Keratinocyte (primary cell): Measurements from ENCODE around the gene CORO7. TPM values are rescaled to one million over a fixed set of nuclear protein-coding genes. Genes with fewer than 3 reads are reported as not detected.

ENCODE experiments used
- DNase-seq: peaks from one replicate; pipeline ENCODE4 v3.0.0-alpha.2; 2011; ENCODE audit warnings: low read depth, missing footprints, low spot score
- FAIRE-seq: peaks from 2 replicates; lab custom pipeline; 2011; peaks lifted over from hg19 to GRCh38; lab: Jason Lieb, UNC
- H2AFZ ChIP-seq: 2 replicates; pipeline ENCODE4 v1.6.0; 2012; ENCODE audit warnings: low read length, control low read depth, inconsistent platforms; ENCODE audit not compliant: control insufficient read depth
- H3K27ac ChIP-seq: 2 replicates; pipeline ENCODE4 v1.5.1; 2011; ENCODE audit warnings: low read length; ENCODE audit not compliant: control insufficient read depth, insufficient read depth
- H3K27me3 ChIP-seq: 3 replicates; pipeline ENCODE4 v1.6.0; 2011; ENCODE audit warnings: low read length; ENCODE audit not compliant: control insufficient read depth, insufficient read depth; ENCODE audit errors: extremely low read depth
- H3K36me3 ChIP-seq, 2 experiments: 2 replicates in 1 of 2; 3 replicates in 1 of 2; pipeline ENCODE4 v1.5.1; 2011; ENCODE audit warnings: low read length in 2 of 2, mild to moderate bottlenecking in 1 of 2; ENCODE audit not compliant: control insufficient read depth in 2 of 2, insufficient read depth in 2 of 2; ENCODE audit errors: extremely low read depth in 1 of 2
- H3K4me1 ChIP-seq: 3 replicates; pipeline ENCODE4 v1.5.1; 2011; ENCODE audit warnings: low read length; ENCODE audit not compliant: control insufficient read depth, insufficient read depth; ENCODE audit errors: extremely low read depth
- H3K4me2 ChIP-seq: 3 replicates; pipeline ENCODE4 v1.6.0; 2011; ENCODE audit warnings: low read depth, low read length; ENCODE audit not compliant: control insufficient read depth, insufficient read depth; ENCODE audit errors: extremely low read depth
- H3K4me3 ChIP-seq, 3 experiments: fragments of 200-600 bp in 1 of 3; sonication (generic) in 1 of 3; 2 replicates in 2 of 3; 3 replicates in 1 of 3; pipeline ENCODE4 v1.5.1; 2011 to 2016; ENCODE audit warnings: low read length in 3 of 3, mild to moderate bottlenecking in 3 of 3, control low read depth in 2 of 3, inconsistent platforms in 1 of 3, low read depth in 1 of 3, mixed read lengths in 1 of 3, mixed run types in 1 of 3, moderate library complexity in 1 of 3; ENCODE audit not compliant: control insufficient read depth in 2 of 3, insufficient read depth in 2 of 3; ENCODE audit errors: extremely low read depth in 1 of 3
- H3K79me2 ChIP-seq: 2 replicates; pipeline ENCODE4 v1.6.0; 2012; ENCODE audit warnings: low read length; ENCODE audit not compliant: control insufficient read depth, insufficient read depth
- H3K9ac ChIP-seq: 3 replicates; pipeline ENCODE4 v1.6.0; 2011; ENCODE audit warnings: low read length; ENCODE audit not compliant: control insufficient read depth, insufficient read depth; ENCODE audit errors: extremely low read depth
- H3K9me1 ChIP-seq: 3 replicates; pipeline ENCODE4 v1.6.0; 2011; ENCODE audit warnings: low read length; ENCODE audit not compliant: control insufficient read depth, insufficient read depth; ENCODE audit errors: extremely low read depth
- H3K9me3 ChIP-seq: 2 replicates; pipeline ENCODE4 v1.5.1; 2012; ENCODE audit warnings: low read depth, low read length; ENCODE audit not compliant: control insufficient read depth
- H4K20me1 ChIP-seq: 3 replicates; pipeline ENCODE4 v1.6.0; 2011; ENCODE audit warnings: low read length; ENCODE audit not compliant: control insufficient read depth, insufficient read depth; ENCODE audit errors: extremely low read depth
- CTCF ChIP-seq, 3 experiments: IDR thresholded peaks in 1 of 3; conservative IDR thresholded peaks in 1 of 3; optimal IDR thresholded peaks in 1 of 3; 2 replicates in 2 of 3; 3 replicates in 1 of 3; pipeline versions ENCODE3 to v1.5.1; 2011; ENCODE audit warnings: low read length in 3 of 3, mild to moderate bottlenecking in 3 of 3, moderate library complexity in 2 of 3, control low read depth in 1 of 3, inconsistent platforms in 1 of 3; ENCODE audit not compliant: insufficient read depth in 2 of 3; ENCODE audit errors: extremely low read depth in 1 of 3
- EZH2 ChIP-seq: IDR thresholded peaks from one replicate; pipeline ENCODE4 v1.6.1; 2012; ENCODE audit warnings: inconsistent platforms, mild to moderate bottlenecking, low read length, moderate library complexity
- dilution Hi-C: fragments of 300-500 bp; cut with MboI; formaldehyde crosslinking; loops from one replicate; pipeline ENCODE4 v1.7.0; 2020; ENCODE audit warnings: low sequenced_read_pairs; ENCODE audit not compliant: extremely low pct_ligation_motif_present
- polyA plus RNA-seq, 5 experiments: library from polyadenylated mRNA; depleted of rRNA in 3 of 5; stranded (reverse) in 3 of 5; stranded (forward) in 1 of 5; unstranded in 1 of 5; fragments of >200 nt; gene quantifications; 1 replicate in 1 of 5; 2 replicates in 3 of 5; 3 replicates in 1 of 5; pipeline versions ENCODE4 v1.2.1 to v1.2.3, GENCODE V29; 2011 to 2012; ENCODE audit warnings: missing spikeins in 2 of 5, low read depth in 1 of 5, low replicate concordance in 1 of 5

CORO7 gene
- polyA plus RNA-seq, 1 donor (not counting 4 experiments of a cell fraction or from before 2014, with no cell fraction given): 8.4 TPM

DNA sequence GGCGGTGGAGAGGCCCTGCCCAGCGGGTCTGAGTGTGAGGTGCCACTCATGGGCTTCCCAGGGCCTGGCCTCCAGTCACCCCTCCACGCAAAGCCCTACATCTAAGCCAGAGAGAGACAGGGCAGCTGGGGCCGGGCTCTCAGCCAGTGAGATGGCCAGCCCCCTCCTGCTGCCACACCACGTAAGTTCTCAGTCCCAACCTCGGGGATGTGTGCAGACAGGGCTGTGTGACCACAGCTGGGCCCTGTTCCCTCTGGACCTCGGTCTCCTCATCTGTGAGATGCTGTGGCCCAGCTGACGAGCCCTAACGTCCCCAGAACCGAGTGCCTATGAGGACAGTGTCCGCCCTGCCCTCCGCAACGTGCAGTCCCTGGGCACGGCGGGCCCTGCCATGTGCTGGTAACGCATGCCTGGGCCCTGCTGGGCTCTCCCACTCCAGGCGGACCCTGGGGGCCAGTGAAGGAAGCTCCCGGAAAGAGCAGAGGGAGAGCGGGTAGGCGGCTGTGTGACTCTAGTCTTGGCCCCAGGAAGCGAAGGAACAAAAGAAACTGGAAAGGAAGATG lies 33.5 kb downstream of the CORO7 start:
- Histone ChIP-seq H3K4me3 (no peak overlapping the region), H3K9me3 (no peaks in the 10 kb centered on the region), H3K79me2 (no peaks in the 10 kb centered on the region), H2AFZ (no peak overlapping the region), H3K4me2 (no peak overlapping the region), H3K27ac (no peak overlapping the region), H3K27me3 (no peaks in the 10 kb centered on the region), H3K36me3 (peaks cover 11 to 13% of the 10 kb centered on the region in 2 experiments), H3K9me1 (no peaks in the 10 kb centered on the region), H4K20me1 (no peaks in the 10 kb centered on the region), H3K9ac (no peak overlapping the region), H3K4me1 (no peaks in the 10 kb centered on the region)
- dilution Hi-C loops: no loop called here
- DNase-seq: no peak
- FAIRE-seq: no peak
- no peak for TF ChIP-seq CTCF (optimal IDR thresholded peaks at IDR 0.05 in 1 of 3, IDR thresholded peaks at IDR 0.05 in 1 of 3, conservative IDR thresholded peaks at IDR 0.05 in 1 of 3; ENCODE audit: extremely low read depth in 1 of 3, insufficient read depth in 2 of 3, low read length in 3 of 3)
- TF ChIP-seq EZH2: no peak

GRCh38 chr16:4381935-4382794 lies 34.2 kb downstream of the CORO7 start:
- Histone ChIP-seq H3K9me1 (no peaks in the 10 kb centered on the region), H3K4me2 (no peak overlapping the region), H4K20me1 (no peaks in the 10 kb centered on the region), H3K79me2 (no peaks in the 10 kb centered on the region), H3K27me3 (no peaks in the 10 kb centered on the region), H2AFZ (no peak overlapping the region), H3K27ac (no peak overlapping the region), H3K9ac (no peak overlapping the region), H3K4me3 (no peak overlapping the region), H3K4me1 (no peaks in the 10 kb centered on the region), H3K9me3 (no peaks in the 10 kb centered on the region), H3K36me3 (peaks cover 11 to 13% of the 10 kb centered on the region in 2 experiments)
- FAIRE-seq (no peak), DNase-seq (no peak)
- TF ChIP-seq CTCF (optimal IDR thresholded peaks at IDR 0.05 in 1 of 3, IDR thresholded peaks at IDR 0.05 in 1 of 3, conservative IDR thresholded peaks at IDR 0.05 in 1 of 3; ENCODE audit: extremely low read depth in 1 of 3, insufficient read depth in 2 of 3, low read length in 3 of 3): no peak
- TF ChIP-seq EZH2: no peak
- dilution Hi-C loops: no loop called here
